ENCODE data around the gene EXD2. TPM values are rescaled to one million over a fixed set of nuclear protein-coding genes. Genes with fewer than 3 reads are reported as not detected.

Gene EXD2
- total and polyA plus RNA-seq, 10 of the 15 experiments (the other 5 are each of a cell fraction or from before 2014, with no cell fraction given) = 1.0 to 12.4 (median 4.6) TPM

GRCh38 chr14:69263771-69264170 is 72.5 kb downstream of the EXD2 start:
- no peak overlapping the region for H3K27ac ChIP-seq (ENCODE audit: control insufficient read depth, insufficient read depth)
- H3K9ac ChIP-seq (ENCODE audit: control insufficient read depth, insufficient read depth, low read length) = no peak overlapping the region
- no peaks in the 10 kb centered on the region for H3K9me3 ChIP-seq (replicated peaks; ENCODE audit: control insufficient read depth, insufficient read depth, low read length)
- RAD21 ChIA-PET (ENCODE audit: unreplicated experiment) = interaction anchor here (1.1 to 3.6 kb wide), 4 partner anchors 40 to 195 kb away, joined by 3 to 34 read pairs (median 3); no protein-coding TSS in a partner anchor
- BruUV-seq (replicated peaks) = no TSS peak
- intact Hi-C loops (cut with micrococcal nuclease; ENCODE audit: unreplicated experiment) = no loop called here
- ATAC-seq (no peak), FAIRE-seq (no peak), DNase-seq (ENCODE audit: low read depth, low spot score) (no peak)
- POLR2A ChIA-PET = no interaction called here
- H3K79me2 ChIP-seq (ENCODE audit: control insufficient read depth, insufficient read depth, low read length) = no peaks in the 10 kb centered on the region
- no peaks in the 10 kb centered on the region for H3K36me3 ChIP-seq (ENCODE audit: control insufficient read depth in 2 of 2, insufficient read depth in 2 of 2, low read length in 1 of 2)
- peaks cover 17 to 26% of the 10 kb centered on the region in 2 experiments for H3K27me3 ChIP-seq (replicated peaks in 1 of 2; ENCODE audit: control insufficient read depth in 2 of 2, insufficient read depth in 2 of 2, low read length in 1 of 2)
- no peak overlapping the region for H3K4me3 ChIP-seq
- CTCF ChIA-PET = interaction anchor here (1.0 to 4.2 kb wide), 3 partner anchors 91 to 196 kb away, joined by 3 to 33 read pairs (median 3); no protein-coding TSS in a partner anchor
- SMC1A ChIA-PET (ENCODE audit: uncharacterized antibody, unreplicated experiment) = interaction anchor here (1.1 to 1.7 kb wide), 5 partner anchors 10 to 196 kb away, joined by 3 to 5 read pairs (median 3); no protein-coding TSS in a partner anchor
- no peak overlapping the region for H2AFZ ChIP-seq (ENCODE audit: control insufficient read depth, low read depth, low read length)
- WGBS (ENCODE audit: insufficient coverage, insufficient replicate concordance, low lambda C conversion rate, missing lambda C conversion rate) = 7% methylated on average over 8 of the region's 8 CpGs
- no peaks in the 10 kb centered on the region for H4K20me1 ChIP-seq (ENCODE audit: control insufficient read depth, insufficient read depth)
- TF ChIP-seq BCL3 (IDR thresholded peaks at IDR 0.05; ENCODE audit: borderline replicate concordance, insufficient read depth, low read depth, low read length, poor library complexity, severe bottlenecking) (no peak), ZBTB33 (IDR thresholded peaks at IDR 0.05) (no peak), KLF5 (IDR thresholded peaks at IDR 0.05; ENCODE audit: partially characterized antibody) (no peak), BACH1 (IDR thresholded peaks at IDR 0.05; ENCODE audit: borderline replicate concordance) (no peak), BMI1 (IDR thresholded peaks at IDR 0.05; ENCODE audit: borderline replicate concordance) (no peak), RUNX3 (IDR thresholded peaks at IDR 0.05; ENCODE audit: low read length) (no peak), WRNIP1 (IDR thresholded peaks at IDR 0.05; ENCODE audit: borderline replicate concordance, low read depth, low read length) (no peak), MAX (IDR thresholded peaks at IDR 0.05; ENCODE audit: low read depth, low read length) (no peak), NRF1 (conservative IDR thresholded peaks at IDR 0.05; ENCODE audit: low read depth, low read length) (no peak), TARDBP (IDR thresholded peaks at IDR 0.05; ENCODE audit: borderline replicate concordance) (no peak), CREM (IDR thresholded peaks at IDR 0.05; ENCODE audit: low read depth) (no peak)
- H3K4me1 ChIP-seq (ENCODE audit: control insufficient read depth, insufficient read depth, low read length) = peaks cover 4% of the 10 kb centered on the region
- in situ Hi-C loops (cut with MboI) = no loop called here
- H3K4me2 ChIP-seq (ENCODE audit: control insufficient read depth, insufficient read depth) = no peak overlapping the region
